HEK293 (cell line): Measurements from ENCODE around the gene SELENOS.
A peak's percentile ranks its signal among the peaks of the same experiment; 100 is the strongest.

Experiments
- BCL11B ChIP-seq: fragments of 450-650 bp; formaldehyde crosslinking; IDR thresholded peaks from 2 replicates; pipeline ENCODE4 v1.5.1; 2016; ENCODE audit warnings: low read depth, missing biosample characterization, missing genetic modification characterization
- GLIS1 ChIP-seq: fragments of 450-650 bp; formaldehyde crosslinking; IDR thresholded peaks from 2 replicates; pipeline ENCODE4 v1.5.1; 2016; ENCODE audit warnings: missing biosample characterization, missing genetic modification characterization
- GLIS2 ChIP-seq: fragments of 450-650 bp; formaldehyde crosslinking; IDR thresholded peaks from 2 replicates; pipeline ENCODE4 v1.5.1; 2016; ENCODE audit warnings: missing biosample characterization, missing genetic modification characterization
- HOXC10 ChIP-seq: sonication (generic); formaldehyde crosslinking; IDR thresholded peaks from 2 replicates; pipeline ENCODE4 v1.8.1; 2023; ENCODE audit warnings: mild to moderate bottlenecking, missing genetic modification reagents
- IKZF3 ChIP-seq: fragments of 450-650 bp; IDR thresholded peaks from 2 replicates; pipeline ENCODE4 v1.5.0; 2018; ENCODE audit warnings: missing biosample characterization, mild to moderate bottlenecking, missing genetic modification characterization, moderate library complexity
- INSM2 ChIP-seq: fragments of 450-650 bp; formaldehyde crosslinking; IDR thresholded peaks from 2 replicates; pipeline ENCODE4 v1.5.1; 2016; ENCODE audit warnings: missing biosample characterization, missing genetic modification characterization
- KLF16 ChIP-seq: fragments of 450-650 bp; formaldehyde crosslinking; IDR thresholded peaks from 2 replicates; pipeline ENCODE4 v1.5.1; 2017; ENCODE audit warnings: missing biosample characterization, missing genetic modification characterization
- PATZ1 ChIP-seq: fragments of 450-650 bp; formaldehyde crosslinking; IDR thresholded peaks from 2 replicates; pipeline ENCODE4 v1.5.1; 2016; ENCODE audit warnings: missing biosample characterization, missing genetic modification characterization
- PRDM2 ChIP-seq: fragments of 450-650 bp; formaldehyde crosslinking; IDR thresholded peaks from 2 replicates; pipeline ENCODE4 v1.5.1; 2016; ENCODE audit warnings: missing biosample characterization, missing genetic modification characterization, borderline replicate concordance
- REST ChIP-seq: fragments of 450-650 bp; formaldehyde crosslinking; IDR thresholded peaks from 2 replicates; pipeline ENCODE4 v1.5.1; 2016; ENCODE audit warnings: missing biosample characterization, missing genetic modification characterization
- SP3 ChIP-seq: fragments of 450-650 bp; formaldehyde crosslinking; IDR thresholded peaks from 2 replicates; pipeline ENCODE4 v1.5.1; 2016; ENCODE audit warnings: missing biosample characterization, missing genetic modification characterization
- WT1 ChIP-seq: fragments of 450-650 bp; formaldehyde crosslinking; IDR thresholded peaks from 2 replicates; pipeline ENCODE4 v1.5.1; 2016; ENCODE audit warnings: missing biosample characterization, missing genetic modification characterization
- ZBTB11 ChIP-seq: fragments of 450-650 bp; formaldehyde crosslinking; conservative IDR thresholded peaks from 2 replicates; pipeline ENCODE4 v1.5.1; 2016; ENCODE audit warnings: low read depth, missing biosample characterization, missing genetic modification characterization
- ZBTB20 ChIP-seq: fragments of 450-650 bp; formaldehyde crosslinking; IDR thresholded peaks from 2 replicates; pipeline ENCODE4 v1.5.1; 2016; ENCODE audit warnings: missing biosample characterization, missing genetic modification characterization
- ZFHX2 ChIP-seq: fragments of 450-650 bp; formaldehyde crosslinking; conservative IDR thresholded peaks from 2 replicates; pipeline ENCODE4 v1.5.1; 2016; ENCODE audit warnings: missing biosample characterization, missing genetic modification characterization
- ZNF26 ChIP-seq: fragments of 450-650 bp; formaldehyde crosslinking; IDR thresholded peaks from 2 replicates; pipeline ENCODE4 v1.5.1; 2016; ENCODE audit warnings: missing biosample characterization, missing genetic modification characterization
- ZNF335 ChIP-seq: fragments of 450-650 bp; formaldehyde crosslinking; conservative IDR thresholded peaks from 2 replicates; pipeline ENCODE4 v1.5.1; 2016; ENCODE audit warnings: missing biosample characterization, missing genetic modification characterization
- ZNF585B ChIP-seq: fragments of 450-650 bp; formaldehyde crosslinking; IDR thresholded peaks from 2 replicates; pipeline ENCODE4 v1.5.1; 2016; ENCODE audit warnings: missing biosample characterization, missing genetic modification characterization
- ZNF610 ChIP-seq: fragments of 450-650 bp; formaldehyde crosslinking; IDR thresholded peaks from 2 replicates; pipeline ENCODE4 v1.5.1; 2016; ENCODE audit warnings: missing biosample characterization, missing genetic modification characterization, borderline replicate concordance

Gene SELENOS

GRCh38 chr15:101277038-101277822, at the start of gene SELENOS (continued):
- TF ChIP-seq PRDM2 (tag by site-specific recombination) (no peak), GLIS1 (peak; percentile 37; the same call in 1 of the 2 replicates), IKZF3 (0 out of 2 replicates have a peak, but pooled peaks have one; percentile 14), BCL11B (tag by site-specific recombination) (peak; percentile 43; the same call in 1 of the 2 replicates), ZNF335 (peak; percentile 6; the same call in 1 of the 2 replicates), ZNF610 (0 out of 2 replicates have a peak, but pooled peaks have one; percentile 53), ZNF26 (tag by site-specific recombination) (no peak), ZBTB20 (tag by site-specific recombination) (peak; percentile 52; the same call in 1 of the 2 replicates), GLIS2 (peak; percentile 85), ZBTB11 (tag by site-specific recombination) (peak; percentile 62; the same call in 1 of the 2 replicates), SP3 (tag by site-specific recombination) (peak; percentile 88), REST (tag by site-specific recombination) (0 out of 2 replicates have a peak, but pooled peaks have one; percentile 27), WT1 (peak; percentile 32; the same call in 1 of the 2 replicates), ZFHX2 (tag by site-specific recombination) (peak; percentile 29; the same call in 1 of the 2 replicates), ZNF585B (0 out of 2 replicates have a peak, but pooled peaks have one; percentile 11), PATZ1 (tag by site-specific recombination) (peak; percentile 59), HOXC10 (CRISPR knock-in tag) (peak; percentile 60; the same call in 1 of the 2 replicates), KLF16 (tag by site-specific recombination) (0 out of 2 replicates have a peak, but pooled peaks have one; percentile 69), INSM2 (tag by site-specific recombination) (no peak)
